GM23338 (cell line): ENCODE data around the gene ALDH16A1. TPM values are rescaled to one million over a fixed set of nuclear protein-coding genes. Genes with fewer than 3 reads are reported as not detected.

Experiments
- ATAC-seq: fragments of 200-7000 bp; cut with Tn5 transposase; 3 replicates; pipeline ENCODE4 v1.9.1; 2020
- DNase-seq: peaks from one replicate; pipeline ENCODE4 v3.0.0-alpha.2; 2015; ENCODE audit warnings: low spot score
- H2AFZ ChIP-seq: fragments of 200-600 bp; sonication (generic); 2 replicates; pipeline ENCODE4 v1.8.0; 2016; ENCODE audit warnings: antibody characterized with exemption, mild to moderate bottlenecking, moderate library complexity
- H3F3A ChIP-seq: fragments of 200-600 bp; sonication (generic); replicated peaks from 2 replicates; pipeline ENCODE4 v1.8.0; 2017; ENCODE audit warnings: antibody characterized with exemption, mixed run types, low read depth
- H3K27ac ChIP-seq: fragments of 200-600 bp; sonication (generic); 2 replicates; pipeline ENCODE4 v1.6.1; 2016; ENCODE audit warnings: low read depth
- H3K27me3 ChIP-seq: fragments of 200-600 bp; sonication (generic); 2 replicates; pipeline ENCODE4 v1.8.0; 2016; ENCODE audit warnings: mild to moderate bottlenecking, mixed run types, moderate library complexity; ENCODE audit not compliant: insufficient read depth
- H3K36me3 ChIP-seq: fragments of 200-600 bp; sonication (generic); 2 replicates; pipeline ENCODE4 v1.8.0; 2016; ENCODE audit warnings: mild to moderate bottlenecking; ENCODE audit not compliant: insufficient read depth
- H3K4me1 ChIP-seq: fragments of 200-600 bp; sonication (generic); 2 replicates; pipeline ENCODE4 v1.8.0; 2016; ENCODE audit warnings: mild to moderate bottlenecking, moderate library complexity; ENCODE audit not compliant: insufficient read depth
- H3K4me2 ChIP-seq: fragments of 200-600 bp; sonication (generic); 2 replicates; pipeline ENCODE4 v1.7.1; 2017; ENCODE audit warnings: mixed run types
- H3K4me3 ChIP-seq: fragments of 200-600 bp; sonication (generic); 2 replicates; pipeline ENCODE4 v1.6.1; 2016; ENCODE audit warnings: mixed run types
- H3K79me2 ChIP-seq: fragments of 200-600 bp; sonication (generic); replicated peaks from 2 replicates; pipeline ENCODE4 v1.8.0; 2017; ENCODE audit warnings: mild to moderate bottlenecking; ENCODE audit not compliant: insufficient read depth
- H3K9me2 ChIP-seq: fragments of 200-600 bp; sonication (generic); 2 replicates; pipeline ENCODE4 v1.8.0; 2017; ENCODE audit not compliant: insufficient read depth
- H4K20me1 ChIP-seq: fragments of 200-600 bp; sonication (generic); replicated peaks from 2 replicates; pipeline ENCODE4 v1.8.0; 2017; ENCODE audit warnings: mild to moderate bottlenecking; ENCODE audit not compliant: insufficient read depth
- H3K27ac Mint-ChIP-seq: 2 replicates; pipeline ENCODE4 v1.8.0; 2020; ENCODE audit warnings: inconsistent platforms, mild to moderate bottlenecking, moderate library complexity, mixed read lengths
- H3K27me3 Mint-ChIP-seq: 3 replicates; pipeline ENCODE4 v1.8.0; 2022; ENCODE audit warnings: low read depth, mild to moderate bottlenecking, moderate library complexity, mixed read lengths, inconsistent platforms; ENCODE audit not compliant: insufficient read depth, poor library complexity
- H3K36me3 Mint-ChIP-seq: 3 replicates; pipeline ENCODE4 v1.8.0; 2021; ENCODE audit warnings: low read depth, mild to moderate bottlenecking, inconsistent platforms, moderate library complexity, mixed read lengths
- H3K4me1 Mint-ChIP-seq: 3 replicates; pipeline ENCODE4 v1.8.0; 2020; ENCODE audit warnings: mild to moderate bottlenecking, inconsistent platforms, mixed read lengths
- H3K4me3 Mint-ChIP-seq: 3 replicates; pipeline ENCODE4 v1.8.0; 2021; ENCODE audit warnings: moderate library complexity, mild to moderate bottlenecking, inconsistent platforms, mixed read lengths
- H3K9me3 Mint-ChIP-seq: 3 replicates; pipeline ENCODE4 v1.8.0; 2020; ENCODE audit warnings: moderate library complexity, mild to moderate bottlenecking, inconsistent platforms, mixed read lengths
- CREB1 ChIP-seq: fragments of 250-450 bp; sonication (Bioruptor Pico); IDR thresholded peaks from 2 replicates; pipeline ENCODE4 v1.5.0; 2020; ENCODE audit warnings: low read depth, mild to moderate bottlenecking, moderate library complexity
- EZH2 ChIP-seq: fragments of 200-600 bp; sonication (generic); IDR thresholded peaks from one replicate; pipeline ENCODE4 v1.8.0; 2017; ENCODE audit warnings: antibody characterized with exemption, mild to moderate bottlenecking, low read depth; ENCODE audit not compliant: unreplicated experiment
- EZH2phosphoT487 ChIP-seq: fragments of 200-600 bp; sonication (generic); IDR thresholded peaks from one replicate; pipeline ENCODE4 v1.8.1; 2018; ENCODE audit warnings: antibody characterized with exemption; ENCODE audit not compliant: unreplicated experiment
- JUNB ChIP-seq: IDR thresholded peaks from one replicate; pipeline ENCODE4 v1.6.1; 2016; ENCODE audit warnings: antibody characterized with exemption; ENCODE audit not compliant: unreplicated experiment
- NANOG ChIP-seq: IDR thresholded peaks from 2 replicates; pipeline ENCODE4 v1.6.1; 2016; ENCODE audit warnings: antibody characterized with exemption, borderline replicate concordance
- POLR2AphosphoS5 ChIP-seq: IDR thresholded peaks from 2 replicates; pipeline ENCODE4 v1.6.1; 2016; ENCODE audit warnings: antibody characterized with exemption, low read depth
- STAT1 ChIP-seq: IDR thresholded peaks from one replicate; pipeline ENCODE4 v1.6.1; 2016; ENCODE audit warnings: antibody characterized with exemption; ENCODE audit not compliant: unreplicated experiment
- ZNF114 ChIP-seq: fragments of 250-450 bp; sonication (Bioruptor Pico); IDR thresholded peaks from 2 replicates; pipeline ENCODE4 v1.5.0; 2020; ENCODE audit warnings: mild to moderate bottlenecking, moderate library complexity
- ZNF331 ChIP-seq: fragments of 250-450 bp; sonication (Bioruptor Pico); IDR thresholded peaks from 2 replicates; pipeline ENCODE4 v1.5.0; 2020; ENCODE audit warnings: low read depth, mild to moderate bottlenecking, moderate library complexity
- polyA plus RNA-seq: library from polyadenylated mRNA; unstranded; fragments of >200 nt; fragmentation: Nextera tagmentation; extraction: Ambion mirVana; gene quantifications from 2 replicates; pipeline ENCODE4 v1.2.1, GENCODE V29; 2016
- total RNA-seq: library from RNA; depleted of rRNA; stranded (reverse); fragments of >200 nt; shearing (Covaris generic); gene quantifications from 2 replicates; pipeline ENCODE4 v1.2.3, GENCODE V29; 2014
- TF ChIP-seq, protein P1 (sequence below): fragments of 250-450 bp; sonication (Bioruptor Pico); IDR thresholded peaks from 2 replicates; pipeline ENCODE4 v1.5.0; 2020; ENCODE audit warnings: mild to moderate bottlenecking, moderate library complexity
- TF ChIP-seq, protein P2 (sequence below): IDR thresholded peaks from one replicate; pipeline ENCODE4 v1.6.1; 2018; ENCODE audit warnings: antibody characterized with exemption; ENCODE audit not compliant: unreplicated experiment
- TF ChIP-seq, protein P3 (sequence below), 2 experiments: fragments of 200-600 bp in 1 of 2; sonication (generic) in 1 of 2; conservative IDR thresholded peaks; 2 replicates each; pipeline versions ENCODE4 v1.5.1 to v1.6.1; 2016 to 2017; ENCODE audit warnings: antibody characterized with exemption in 2 of 2, low read depth in 2 of 2, mild to moderate bottlenecking in 2 of 2, moderate library complexity in 1 of 2
- TF ChIP-seq, protein P4 (sequence below): IDR thresholded peaks from 2 replicates; pipeline ENCODE4 v1.6.1; 2016; ENCODE audit warnings: antibody characterized with exemption

Gene ALDH16A1
- total and polyA plus RNA-seq, 2 experiments from 2014 or later, result 16.8 to 57.3 TPM

DNA sequence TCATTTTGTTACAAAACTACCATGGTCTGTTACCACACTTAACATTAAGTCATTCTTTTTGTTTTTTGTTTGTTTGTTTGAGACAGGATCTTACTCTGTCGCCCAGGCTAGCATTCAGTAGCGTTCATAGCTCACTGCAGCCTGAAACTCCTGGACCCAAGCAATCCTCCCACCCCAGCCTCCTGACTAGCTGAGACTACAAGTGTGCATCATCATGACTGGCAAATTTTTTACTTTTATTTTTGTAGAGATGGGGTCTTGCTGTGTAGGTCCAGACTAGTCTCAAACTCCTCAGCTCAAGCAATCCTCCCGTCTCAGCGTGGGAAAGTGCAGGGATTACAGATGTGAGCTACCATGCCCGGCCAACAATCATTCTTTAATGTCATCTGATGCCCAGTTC, 3.3 kb downstream of the ALDH16A1 start:
- Mint-ChIP-seq H3K27ac (no peak overlapping the region), H3K9me3 (peaks cover 9% of the 10 kb centered on the region; the same call in 2 of the 3 replicates), H3K4me1 (no peaks in the 10 kb centered on the region), H3K27me3 (peaks cover 14% of the 10 kb centered on the region), H3K4me3 (no peak overlapping the region), H3K36me3 (peaks cover 35% of the 10 kb centered on the region)
- no peaks in the 10 kb centered on the region for H4K20me1 ChIP-seq
- TF ChIP-seq EZH2 (no peak), EZH2phosphoT487 (no peak), JUNB (no peak), STAT1 (no peak), NANOG (no peak), ZNF114 (no peak), CREB1 (CRISPR knock-in tag) (no peak), POLR2AphosphoS5 (no peak), ZNF331 (CRISPR knock-in tag) (no peak)
- TF ChIP-seq, protein P1, sequence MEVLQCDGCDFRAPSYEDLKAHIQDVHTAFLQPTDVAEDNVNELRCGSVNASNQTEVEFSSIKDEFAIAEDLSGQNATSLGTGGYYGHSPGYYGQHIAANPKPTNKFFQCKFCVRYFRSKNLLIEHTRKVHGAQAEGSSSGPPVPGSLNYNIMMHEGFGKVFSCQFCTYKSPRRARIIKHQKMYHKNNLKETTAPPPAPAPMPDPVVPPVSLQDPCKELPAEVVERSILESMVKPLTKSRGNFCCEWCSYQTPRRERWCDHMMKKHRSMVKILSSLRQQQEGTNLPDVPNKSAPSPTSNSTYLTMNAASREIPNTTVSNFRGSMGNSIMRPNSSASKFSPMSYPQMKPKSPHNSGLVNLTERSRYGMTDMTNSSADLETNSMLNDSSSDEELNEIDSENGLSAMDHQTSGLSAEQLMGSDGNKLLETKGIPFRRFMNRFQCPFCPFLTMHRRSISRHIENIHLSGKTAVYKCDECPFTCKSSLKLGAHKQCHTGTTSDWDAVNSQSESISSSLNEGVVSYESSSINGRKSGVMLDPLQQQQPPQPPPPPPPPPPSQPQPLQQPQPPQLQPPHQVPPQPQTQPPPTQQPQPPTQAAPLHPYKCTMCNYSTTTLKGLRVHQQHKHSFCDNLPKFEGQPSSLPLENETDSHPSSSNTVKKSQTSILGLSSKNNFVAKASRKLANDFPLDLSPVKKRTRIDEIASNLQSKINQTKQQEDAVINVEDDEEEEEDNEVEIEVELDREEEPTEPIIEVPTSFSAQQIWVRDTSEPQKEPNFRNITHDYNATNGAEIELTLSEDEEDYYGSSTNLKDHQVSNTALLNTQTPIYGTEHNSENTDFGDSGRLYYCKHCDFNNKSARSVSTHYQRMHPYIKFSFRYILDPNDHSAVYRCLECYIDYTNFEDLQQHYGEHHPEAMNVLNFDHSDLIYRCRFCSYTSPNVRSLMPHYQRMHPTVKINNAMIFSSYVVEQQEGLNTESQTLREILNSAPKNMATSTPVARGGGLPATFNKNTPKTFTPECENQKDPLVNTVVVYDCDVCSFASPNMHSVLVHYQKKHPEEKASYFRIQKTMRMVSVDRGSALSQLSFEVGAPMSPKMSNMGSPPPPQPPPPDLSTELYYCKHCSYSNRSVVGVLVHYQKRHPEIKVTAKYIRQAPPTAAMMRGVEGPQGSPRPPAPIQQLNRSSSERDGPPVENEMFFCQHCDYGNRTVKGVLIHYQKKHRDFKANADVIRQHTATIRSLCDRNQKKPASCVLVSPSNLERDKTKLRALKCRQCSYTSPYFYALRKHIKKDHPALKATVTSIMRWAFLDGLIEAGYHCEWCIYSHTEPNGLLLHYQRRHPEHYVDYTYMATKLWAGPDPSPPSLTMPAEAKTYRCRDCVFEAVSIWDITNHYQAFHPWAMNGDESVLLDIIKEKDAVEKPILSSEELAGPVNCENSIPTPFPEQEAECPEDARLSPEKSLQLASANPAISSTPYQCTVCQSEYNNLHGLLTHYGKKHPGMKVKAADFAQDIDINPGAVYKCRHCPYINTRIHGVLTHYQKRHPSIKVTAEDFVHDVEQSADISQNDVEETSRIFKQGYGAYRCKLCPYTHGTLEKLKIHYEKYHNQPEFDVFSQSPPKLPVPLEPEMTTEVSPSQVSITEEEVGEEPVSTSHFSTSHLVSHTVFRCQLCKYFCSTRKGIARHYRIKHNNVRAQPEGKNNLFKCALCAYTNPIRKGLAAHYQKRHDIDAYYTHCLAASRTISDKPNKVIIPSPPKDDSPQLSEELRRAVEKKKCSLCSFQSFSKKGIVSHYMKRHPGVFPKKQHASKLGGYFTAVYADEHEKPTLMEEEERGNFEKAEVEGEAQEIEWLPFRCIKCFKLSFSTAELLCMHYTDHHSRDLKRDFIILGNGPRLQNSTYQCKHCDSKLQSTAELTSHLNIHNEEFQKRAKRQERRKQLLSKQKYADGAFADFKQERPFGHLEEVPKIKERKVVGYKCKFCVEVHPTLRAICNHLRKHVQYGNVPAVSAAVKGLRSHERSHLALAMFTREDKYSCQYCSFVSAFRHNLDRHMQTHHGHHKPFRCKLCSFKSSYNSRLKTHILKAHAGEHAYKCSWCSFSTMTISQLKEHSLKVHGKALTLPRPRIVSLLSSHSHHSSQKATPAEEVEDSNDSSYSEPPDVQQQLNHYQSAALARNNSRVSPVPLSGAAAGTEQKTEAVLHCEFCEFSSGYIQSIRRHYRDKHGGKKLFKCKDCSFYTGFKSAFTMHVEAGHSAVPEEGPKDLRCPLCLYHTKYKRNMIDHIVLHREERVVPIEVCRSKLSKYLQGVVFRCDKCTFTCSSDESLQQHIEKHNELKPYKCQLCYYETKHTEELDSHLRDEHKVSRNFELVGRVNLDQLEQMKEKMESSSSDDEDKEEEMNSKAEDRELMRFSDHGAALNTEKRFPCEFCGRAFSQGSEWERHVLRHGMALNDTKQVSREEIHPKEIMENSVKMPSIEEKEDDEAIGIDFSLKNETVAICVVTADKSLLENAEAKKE, result no peak
- TF ChIP-seq, protein P2, sequence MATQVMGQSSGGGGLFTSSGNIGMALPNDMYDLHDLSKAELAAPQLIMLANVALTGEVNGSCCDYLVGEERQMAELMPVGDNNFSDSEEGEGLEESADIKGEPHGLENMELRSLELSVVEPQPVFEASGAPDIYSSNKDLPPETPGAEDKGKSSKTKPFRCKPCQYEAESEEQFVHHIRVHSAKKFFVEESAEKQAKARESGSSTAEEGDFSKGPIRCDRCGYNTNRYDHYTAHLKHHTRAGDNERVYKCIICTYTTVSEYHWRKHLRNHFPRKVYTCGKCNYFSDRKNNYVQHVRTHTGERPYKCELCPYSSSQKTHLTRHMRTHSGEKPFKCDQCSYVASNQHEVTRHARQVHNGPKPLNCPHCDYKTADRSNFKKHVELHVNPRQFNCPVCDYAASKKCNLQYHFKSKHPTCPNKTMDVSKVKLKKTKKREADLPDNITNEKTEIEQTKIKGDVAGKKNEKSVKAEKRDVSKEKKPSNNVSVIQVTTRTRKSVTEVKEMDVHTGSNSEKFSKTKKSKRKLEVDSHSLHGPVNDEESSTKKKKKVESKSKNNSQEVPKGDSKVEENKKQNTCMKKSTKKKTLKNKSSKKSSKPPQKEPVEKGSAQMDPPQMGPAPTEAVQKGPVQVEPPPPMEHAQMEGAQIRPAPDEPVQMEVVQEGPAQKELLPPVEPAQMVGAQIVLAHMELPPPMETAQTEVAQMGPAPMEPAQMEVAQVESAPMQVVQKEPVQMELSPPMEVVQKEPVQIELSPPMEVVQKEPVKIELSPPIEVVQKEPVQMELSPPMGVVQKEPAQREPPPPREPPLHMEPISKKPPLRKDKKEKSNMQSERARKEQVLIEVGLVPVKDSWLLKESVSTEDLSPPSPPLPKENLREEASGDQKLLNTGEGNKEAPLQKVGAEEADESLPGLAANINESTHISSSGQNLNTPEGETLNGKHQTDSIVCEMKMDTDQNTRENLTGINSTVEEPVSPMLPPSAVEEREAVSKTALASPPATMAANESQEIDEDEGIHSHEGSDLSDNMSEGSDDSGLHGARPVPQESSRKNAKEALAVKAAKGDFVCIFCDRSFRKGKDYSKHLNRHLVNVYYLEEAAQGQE, result no peak
- TF ChIP-seq, protein P3, sequence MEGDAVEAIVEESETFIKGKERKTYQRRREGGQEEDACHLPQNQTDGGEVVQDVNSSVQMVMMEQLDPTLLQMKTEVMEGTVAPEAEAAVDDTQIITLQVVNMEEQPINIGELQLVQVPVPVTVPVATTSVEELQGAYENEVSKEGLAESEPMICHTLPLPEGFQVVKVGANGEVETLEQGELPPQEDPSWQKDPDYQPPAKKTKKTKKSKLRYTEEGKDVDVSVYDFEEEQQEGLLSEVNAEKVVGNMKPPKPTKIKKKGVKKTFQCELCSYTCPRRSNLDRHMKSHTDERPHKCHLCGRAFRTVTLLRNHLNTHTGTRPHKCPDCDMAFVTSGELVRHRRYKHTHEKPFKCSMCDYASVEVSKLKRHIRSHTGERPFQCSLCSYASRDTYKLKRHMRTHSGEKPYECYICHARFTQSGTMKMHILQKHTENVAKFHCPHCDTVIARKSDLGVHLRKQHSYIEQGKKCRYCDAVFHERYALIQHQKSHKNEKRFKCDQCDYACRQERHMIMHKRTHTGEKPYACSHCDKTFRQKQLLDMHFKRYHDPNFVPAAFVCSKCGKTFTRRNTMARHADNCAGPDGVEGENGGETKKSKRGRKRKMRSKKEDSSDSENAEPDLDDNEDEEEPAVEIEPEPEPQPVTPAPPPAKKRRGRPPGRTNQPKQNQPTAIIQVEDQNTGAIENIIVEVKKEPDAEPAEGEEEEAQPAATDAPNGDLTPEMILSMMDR (conservative IDR thresholded peaks at IDR 0.05; ENCODE audit: low read depth in 2 of 2), result no peak
- TF ChIP-seq, protein P4, sequence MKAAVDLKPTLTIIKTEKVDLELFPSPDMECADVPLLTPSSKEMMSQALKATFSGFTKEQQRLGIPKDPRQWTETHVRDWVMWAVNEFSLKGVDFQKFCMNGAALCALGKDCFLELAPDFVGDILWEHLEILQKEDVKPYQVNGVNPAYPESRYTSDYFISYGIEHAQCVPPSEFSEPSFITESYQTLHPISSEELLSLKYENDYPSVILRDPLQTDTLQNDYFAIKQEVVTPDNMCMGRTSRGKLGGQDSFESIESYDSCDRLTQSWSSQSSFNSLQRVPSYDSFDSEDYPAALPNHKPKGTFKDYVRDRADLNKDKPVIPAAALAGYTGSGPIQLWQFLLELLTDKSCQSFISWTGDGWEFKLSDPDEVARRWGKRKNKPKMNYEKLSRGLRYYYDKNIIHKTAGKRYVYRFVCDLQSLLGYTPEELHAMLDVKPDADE, result no peak
- 0 out of 2 replicates have a peak, but pooled peaks cover 4% of the 10 kb centered on the region for H3F3A ChIP-seq
- no peak overlapping the region for H3K27ac ChIP-seq
- H3K4me1 ChIP-seq, result peaks cover 4% of the 10 kb centered on the region; the same call in 1 of the 2 replicates
- no peak overlapping the region for H3K4me2 ChIP-seq
- ATAC-seq (no peak), DNase-seq (no peak)
- no peaks in the 10 kb centered on the region for H3K36me3 ChIP-seq
- no peak overlapping the region for H2AFZ ChIP-seq
- H3K27me3 ChIP-seq, result no peaks in the 10 kb centered on the region
- peaks cover 19% of the 10 kb centered on the region for H3K79me2 ChIP-seq
- no peak overlapping the region for H3K4me3 ChIP-seq
- no peaks in the 10 kb centered on the region for H3K9me2 ChIP-seq
